MM.1S (cell line): Measurements from ENCODE around the gene WDR89.

ENCODE experiments used
- EZH2 ChIP-seq: fragments of 300-600 bp; sonication (generic); optimal IDR thresholded peaks from 2 replicates; pipeline ENCODE3; 2017; ENCODE audit warnings: low read depth, mild to moderate bottlenecking, antibody characterized with exemption, low read length, mixed read lengths
- EZH2phosphoT487 ChIP-seq: fragments of 300-600 bp; sonication (generic); IDR thresholded peaks from 2 replicates; pipeline ENCODE4 v1.6.1; 2018; ENCODE audit warnings: antibody characterized with exemption, low read length
- TF ChIP-seq, protein P1 (sequence below): fragments of 300-600 bp; sonication (generic); IDR thresholded peaks from 2 replicates; pipeline ENCODE4 v1.5.1; 2016; ENCODE audit warnings: antibody characterized with exemption, low read length, mixed read lengths

DNA sequence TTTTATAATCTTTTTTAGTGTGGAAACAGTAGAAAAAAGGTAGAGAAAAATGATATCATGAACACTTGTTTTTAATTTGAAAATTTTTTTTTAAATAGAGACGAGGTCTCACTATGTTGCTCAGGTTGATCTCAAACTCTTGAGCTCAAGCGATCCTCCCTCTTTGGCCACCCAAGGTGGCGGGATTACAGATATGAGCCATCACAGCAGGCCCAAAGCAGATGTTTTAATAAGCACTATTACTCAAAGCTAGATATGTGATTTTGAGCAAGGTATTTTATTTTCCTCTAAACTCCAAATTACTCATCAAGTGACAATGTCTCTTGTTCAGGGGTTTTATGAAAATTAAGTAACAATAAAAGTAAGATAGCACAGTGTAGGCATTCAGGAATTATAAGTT is 10.7 kb upstream of the WDR89 start:
- TF ChIP-seq, protein P1, sequence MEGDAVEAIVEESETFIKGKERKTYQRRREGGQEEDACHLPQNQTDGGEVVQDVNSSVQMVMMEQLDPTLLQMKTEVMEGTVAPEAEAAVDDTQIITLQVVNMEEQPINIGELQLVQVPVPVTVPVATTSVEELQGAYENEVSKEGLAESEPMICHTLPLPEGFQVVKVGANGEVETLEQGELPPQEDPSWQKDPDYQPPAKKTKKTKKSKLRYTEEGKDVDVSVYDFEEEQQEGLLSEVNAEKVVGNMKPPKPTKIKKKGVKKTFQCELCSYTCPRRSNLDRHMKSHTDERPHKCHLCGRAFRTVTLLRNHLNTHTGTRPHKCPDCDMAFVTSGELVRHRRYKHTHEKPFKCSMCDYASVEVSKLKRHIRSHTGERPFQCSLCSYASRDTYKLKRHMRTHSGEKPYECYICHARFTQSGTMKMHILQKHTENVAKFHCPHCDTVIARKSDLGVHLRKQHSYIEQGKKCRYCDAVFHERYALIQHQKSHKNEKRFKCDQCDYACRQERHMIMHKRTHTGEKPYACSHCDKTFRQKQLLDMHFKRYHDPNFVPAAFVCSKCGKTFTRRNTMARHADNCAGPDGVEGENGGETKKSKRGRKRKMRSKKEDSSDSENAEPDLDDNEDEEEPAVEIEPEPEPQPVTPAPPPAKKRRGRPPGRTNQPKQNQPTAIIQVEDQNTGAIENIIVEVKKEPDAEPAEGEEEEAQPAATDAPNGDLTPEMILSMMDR = no peak
- TF ChIP-seq EZH2 = no peak
- TF ChIP-seq EZH2phosphoT487 = no peak
